Spinal cord (tissue), 10 donors: Measurements from ENCODE around the gene RIPOR1. TPM values are rescaled to one million over a fixed set of nuclear protein-coding genes. Genes with fewer than 3 reads are reported as not detected.

Experiments used
- DNase-seq, 6 donors: peaks; one replicate each; pipeline versions ENCODE4 v3.0.0 to v3.0.0-alpha.2; 2013 to 2015; ENCODE audit warnings: low spot score in 6 of 6, low read depth in 4 of 6
- H3K27ac ChIP-seq: one replicate; pipeline ENCODE4 v1.5.1; 2013; ENCODE audit warnings: low read depth, low read length, control low read depth
- H3K27me3 ChIP-seq: one replicate; pipeline ENCODE4 v1.6.1; 2013; ENCODE audit warnings: low read length; ENCODE audit not compliant: control insufficient read depth, insufficient read depth
- H3K36me3 ChIP-seq: one replicate; pipeline ENCODE4 v1.6.1; 2013; ENCODE audit warnings: low read length; ENCODE audit not compliant: control insufficient read depth, insufficient read depth
- H3K4me1 ChIP-seq: one replicate; pipeline ENCODE4 v1.6.1; 2013; ENCODE audit warnings: low read length; ENCODE audit not compliant: control insufficient read depth, insufficient read depth
- H3K4me3 ChIP-seq: one replicate; pipeline ENCODE4 v1.5.1; 2013; ENCODE audit warnings: low read depth, low read length, control low read depth
- H3K9me3 ChIP-seq: one replicate; pipeline ENCODE4 v1.6.1; 2013; ENCODE audit warnings: low read length; ENCODE audit not compliant: control insufficient read depth, insufficient read depth
- WGBS: methylation state at CpG from one replicate; pipeline ENCODE4 v1.1.5; 2013; ENCODE audit warnings: missing lambda C conversion rate; ENCODE audit not compliant: insufficient coverage; 5-methylcytosine and 5-hydroxymethylcytosine counted together
- polyA plus RNA-seq, 2 donors: library from polyadenylated mRNA; unstranded; fragments of 120-200 nt; gene quantifications; one replicate each; pipeline ENCODE4 v1.2.1, GENCODE V29; 2013; ENCODE audit not compliant: insufficient read length in 2 of 2
- total RNA-seq, 2 donors: library from RNA; depleted of rRNA in 1 of 2; stranded (reverse); fragments of 120-200 nt in 1 of 2; fragments of >200 nt in 1 of 2; gene quantifications; one replicate each; pipeline versions ENCODE4 v1.2.3 to v1.2.4, GENCODE V29; 2013 to 2014
- donor health status: healthy.

RIPOR1 gene
- total and polyA plus RNA-seq, 4 donors = 33.1 to 105 (median 63.3) TPM

GRCh38 chr16:67544329-67544841 lies 15.8 kb downstream of the RIPOR1 start:
- H3K4me3 ChIP-seq = no peak overlapping the region
- H3K27me3 ChIP-seq = no peaks in the 10 kb centered on the region
- peaks cover 27% of the 10 kb centered on the region for H3K4me1 ChIP-seq
- no peak overlapping the region for H3K27ac ChIP-seq
- 92% methylated on average over 13 of the region's 13 CpGs for WGBS
- DNase-seq = no peak
- H3K36me3 ChIP-seq = peaks cover 96% of the 10 kb centered on the region
- no peaks in the 10 kb centered on the region for H3K9me3 ChIP-seq

- WGBS = 92% methylated on average over 11 of the region's 15 CpGs
- H3K36me3 ChIP-seq = peaks cover 90% of the 10 kb centered on the region
These were observed 16.4 kb downstream of the RIPOR1 start for GRCh38 chr16:67544844-67545664.

GRCh38 chr16:67545665-67546024 lies 17.0 kb downstream of the RIPOR1 start:
- DNase-seq = no peak
- H3K4me1 ChIP-seq = peaks cover 30% of the 10 kb centered on the region
- 95% methylated on average over 14 of the region's 14 CpGs for WGBS
- peaks cover 86% of the 10 kb centered on the region for H3K36me3 ChIP-seq
- no peaks in the 10 kb centered on the region for H3K27me3 ChIP-seq
- no peak overlapping the region for H3K27ac ChIP-seq
- H3K4me3 ChIP-seq = no peak overlapping the region
- no peaks in the 10 kb centered on the region for H3K9me3 ChIP-seq

More at GRCh38 chr16:67544844-67545664, 16.4 kb downstream of the RIPOR1 start:
- no peak for DNase-seq
- H3K4me3 ChIP-seq = no peak overlapping the region
- peaks cover 30% of the 10 kb centered on the region for H3K4me1 ChIP-seq
- H3K27ac ChIP-seq = no peak overlapping the region
- no peaks in the 10 kb centered on the region for H3K9me3 ChIP-seq
- no peaks in the 10 kb centered on the region for H3K27me3 ChIP-seq

GRCh38 chr16:67546091-67546501 lies 17.5 kb downstream of the RIPOR1 start:
- H3K27me3 ChIP-seq = no peaks in the 10 kb centered on the region
- H3K27ac ChIP-seq = no peak overlapping the region
- H3K9me3 ChIP-seq = no peaks in the 10 kb centered on the region
- H3K4me3 ChIP-seq = no peak overlapping the region
- no peak for DNase-seq
- peaks cover 30% of the 10 kb centered on the region for H3K4me1 ChIP-seq
- WGBS = 87% methylated on average over 5 of the region's 7 CpGs
- H3K36me3 ChIP-seq = peaks cover 84% of the 10 kb centered on the region

GRCh38 chr16:67546761-67547422 lies 18.3 kb downstream of the RIPOR1 start:
- peaks cover 76% of the 10 kb centered on the region for H3K36me3 ChIP-seq
- 22% methylated on average over 6 of the region's 7 CpGs for WGBS
- H3K27ac ChIP-seq = no peak overlapping the region
- no peak overlapping the region for H3K4me3 ChIP-seq
- H3K4me1 ChIP-seq = peaks cover 30% of the 10 kb centered on the region
- H3K27me3 ChIP-seq = no peaks in the 10 kb centered on the region
- no peaks in the 10 kb centered on the region for H3K9me3 ChIP-seq
- peak in 2 of 6 donors; percentile 71 to 79 for DNase-seq

- no peak overlapping the region for H3K27ac ChIP-seq
- no peak for DNase-seq
- peaks cover 72% of the 10 kb centered on the region for H3K36me3 ChIP-seq
- H3K4me1 ChIP-seq = peaks cover 33% of the 10 kb centered on the region
- 75% methylated on average over 15 of the region's 16 CpGs for WGBS
- H3K9me3 ChIP-seq = no peaks in the 10 kb centered on the region
- H3K4me3 ChIP-seq = no peak overlapping the region
- no peaks in the 10 kb centered on the region for H3K27me3 ChIP-seq
These were observed 19.0 kb downstream of the RIPOR1 start for GRCh38 chr16:67547423-67548264.

GRCh38 chr16:67548265-67549126 lies 19.9 kb downstream of the RIPOR1 start:
- DNase-seq = no peak
- no peak overlapping the region for H3K27ac ChIP-seq
- no peaks in the 10 kb centered on the region for H3K9me3 ChIP-seq
- peaks cover 67% of the 10 kb centered on the region for H3K36me3 ChIP-seq
- no peak overlapping the region for H3K4me3 ChIP-seq
- no peaks in the 10 kb centered on the region for H3K27me3 ChIP-seq
- 97% methylated on average over 3 of the region's 4 CpGs for WGBS
- H3K4me1 ChIP-seq = peaks cover 36% of the 10 kb centered on the region

- no peaks in the 10 kb centered on the region for H3K9me3 ChIP-seq
- peaks cover 60% of the 10 kb centered on the region for H3K36me3 ChIP-seq
- H3K4me3 ChIP-seq = no peak overlapping the region
- H3K27ac ChIP-seq = no peak overlapping the region
- H3K27me3 ChIP-seq = no peaks in the 10 kb centered on the region
- WGBS = no CpG with 5 or more reads among the region's 4 CpGs
- no peak for DNase-seq
- peaks cover 36% of the 10 kb centered on the region for H3K4me1 ChIP-seq
These were observed 20.6 kb downstream of the RIPOR1 start for GRCh38 chr16:67549240-67549639.
